GM15510 (cell line): Measurements from ENCODE around the gene ADAMTS19.

Experiments
- POLR2A ChIP-seq: IDR thresholded peaks from 3 replicates; pipeline ENCODE4 v1.6.1; 2011; ENCODE audit warnings: borderline replicate concordance; ENCODE audit not compliant: insufficient read length; ENCODE audit errors: extremely low read depth

The ADAMTS19 gene

DNA sequence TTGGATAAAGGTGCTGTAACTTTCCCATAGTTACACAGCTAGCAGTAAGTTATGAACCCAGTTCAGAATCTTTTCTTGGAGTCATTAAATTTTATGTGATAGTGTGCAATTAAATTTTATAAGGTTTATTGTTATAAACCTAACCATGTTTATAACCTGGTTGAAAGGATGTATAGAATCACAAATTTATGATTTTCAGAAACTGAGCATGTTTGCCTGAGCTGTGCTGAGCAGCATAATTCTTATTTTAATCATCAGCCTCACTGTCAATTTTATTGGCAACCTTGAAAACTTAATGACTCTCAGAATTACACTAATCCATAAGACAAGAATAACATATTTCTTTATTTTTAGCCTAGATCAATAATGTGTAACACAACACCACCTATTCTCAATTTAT lies 46.9 kb downstream of the ADAMTS19 start:
- TF ChIP-seq POLR2A: no peak

DNA sequence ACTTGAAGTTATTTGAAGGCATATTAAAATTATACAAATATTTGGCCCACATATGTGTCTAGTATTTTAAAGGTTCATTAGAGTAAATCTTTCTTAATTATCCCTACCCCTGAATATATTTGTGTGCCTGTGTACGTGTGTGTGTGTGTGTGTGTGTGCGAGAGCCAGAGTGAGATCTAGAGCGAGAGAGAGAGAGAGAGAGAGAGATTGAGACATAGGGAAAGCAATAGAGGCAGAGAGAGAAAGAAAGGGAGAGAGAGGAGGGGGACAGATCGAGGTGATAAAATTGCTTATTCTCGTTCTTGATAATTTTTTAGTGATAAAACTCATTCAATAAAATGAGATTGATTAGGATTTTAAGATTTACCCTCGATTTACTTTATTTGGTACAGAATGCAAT lies 47.4 kb downstream of the ADAMTS19 start:
- no peak for TF ChIP-seq POLR2A

DNA sequence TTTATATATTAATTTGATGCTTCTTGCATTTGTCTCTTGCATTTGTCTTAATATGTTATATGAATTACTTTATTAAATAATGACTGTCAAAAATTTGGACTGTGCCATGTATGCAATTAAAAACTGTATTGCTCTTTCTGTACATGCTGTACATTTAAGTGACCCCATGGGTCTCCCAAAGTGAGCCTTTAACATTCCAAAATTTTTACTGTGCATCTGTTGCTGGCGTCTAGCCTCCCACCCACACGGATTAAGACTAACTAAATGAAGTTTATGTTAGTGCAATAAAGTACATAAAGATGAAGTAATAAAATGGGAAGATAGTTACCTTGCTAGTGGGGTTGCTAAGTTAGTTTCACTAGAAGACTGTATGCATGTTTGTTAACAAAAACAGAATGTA lies 48.5 kb downstream of the ADAMTS19 start:
- no peak for TF ChIP-seq POLR2A

DNA sequence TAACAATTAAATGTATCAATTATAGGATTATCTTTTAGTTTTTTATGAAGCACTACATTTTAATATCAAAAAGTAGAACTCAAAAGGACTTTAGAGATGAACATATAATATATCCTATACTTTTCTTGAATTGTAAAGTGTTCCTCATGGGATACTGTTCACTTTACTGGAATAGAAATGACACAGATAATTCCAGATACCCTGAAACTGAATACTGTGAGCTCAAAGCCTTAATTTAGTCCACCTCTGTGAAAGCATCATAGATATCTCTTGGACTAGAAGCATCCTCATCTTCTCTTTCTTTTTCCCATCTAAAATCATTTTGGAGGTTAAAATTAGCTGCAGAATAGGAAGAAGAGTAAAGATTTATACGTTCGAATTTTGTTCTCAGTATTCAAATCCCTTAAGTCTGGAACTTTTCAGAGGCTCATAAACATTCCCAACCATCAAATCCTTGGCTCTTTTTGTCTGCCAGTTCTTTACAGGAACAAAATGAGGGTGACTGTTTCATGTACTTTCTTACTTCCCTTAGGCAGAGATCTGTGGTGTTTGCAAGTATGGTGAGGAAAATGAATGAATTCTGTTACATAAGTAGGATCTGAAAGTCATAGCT lies 49.4 kb downstream of the ADAMTS19 start:
- TF ChIP-seq POLR2A: no peak

DNA sequence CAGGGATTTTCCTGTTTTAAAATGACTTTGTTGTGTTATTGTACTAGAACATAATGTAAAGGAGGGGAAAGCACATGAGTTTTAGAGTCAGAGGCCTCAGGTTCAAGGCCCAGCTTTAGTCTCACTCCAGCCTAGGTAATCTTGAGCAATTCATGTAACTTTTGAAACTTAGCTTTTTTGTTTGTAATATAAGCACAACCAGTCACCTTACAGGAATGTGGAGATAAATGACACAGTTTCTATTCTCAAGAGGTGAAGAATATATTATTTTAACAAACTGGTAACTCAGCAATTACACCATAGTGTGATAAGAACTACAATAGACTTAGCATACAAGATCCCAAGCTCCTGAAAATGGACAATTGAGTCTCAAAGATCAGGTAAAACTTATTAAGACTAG lies 51.2 kb downstream of the ADAMTS19 start:
- TF ChIP-seq POLR2A: no peak

DNA sequence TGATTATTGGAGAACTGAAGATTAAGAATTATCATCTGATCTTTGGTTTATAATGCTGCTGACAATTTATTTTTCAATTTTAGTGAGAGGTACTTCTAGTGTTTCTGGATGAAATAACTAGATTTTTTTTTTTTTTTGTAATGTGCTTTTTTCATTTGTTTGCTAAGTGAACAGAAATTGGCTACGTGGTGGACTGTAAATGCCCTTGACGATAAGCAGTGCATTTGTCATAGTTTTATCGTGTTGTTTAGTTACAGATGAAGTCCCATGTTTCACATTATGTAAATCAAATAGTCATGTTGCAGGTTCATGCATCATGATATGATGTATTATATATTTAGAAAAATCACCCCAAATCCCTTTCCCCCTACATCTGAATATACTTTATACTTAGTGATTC lies 81.0 kb downstream of the ADAMTS19 start:
- TF ChIP-seq POLR2A: no peak

DNA sequence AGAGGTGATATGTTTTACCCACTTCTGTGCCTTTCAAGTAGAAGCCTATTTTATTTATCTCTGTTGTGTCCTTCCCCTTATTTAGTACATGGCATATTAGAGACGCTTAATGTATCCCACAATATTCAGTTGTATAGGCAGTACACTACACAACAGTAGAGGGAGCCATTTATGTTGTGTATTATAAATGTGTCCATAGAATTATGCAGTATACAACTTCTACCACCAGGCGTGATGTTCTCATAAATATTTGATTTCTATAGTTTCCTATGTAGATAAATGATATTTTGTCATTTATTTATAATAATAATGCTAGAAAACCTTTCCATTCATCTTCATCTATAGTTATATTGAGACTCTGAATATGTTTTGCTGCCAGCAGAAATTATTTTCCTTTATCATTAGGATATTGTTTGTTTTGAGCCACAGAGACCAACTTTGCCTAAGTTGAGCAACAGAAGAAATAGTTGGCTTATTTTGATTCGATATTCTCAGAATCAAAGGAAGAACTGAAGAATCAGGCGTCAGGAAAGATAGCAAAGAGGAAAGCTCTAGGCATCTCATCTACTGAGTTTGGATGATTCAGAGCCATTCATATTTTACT lies 81.7 kb downstream of the ADAMTS19 start:
- TF ChIP-seq POLR2A: no peak

DNA sequence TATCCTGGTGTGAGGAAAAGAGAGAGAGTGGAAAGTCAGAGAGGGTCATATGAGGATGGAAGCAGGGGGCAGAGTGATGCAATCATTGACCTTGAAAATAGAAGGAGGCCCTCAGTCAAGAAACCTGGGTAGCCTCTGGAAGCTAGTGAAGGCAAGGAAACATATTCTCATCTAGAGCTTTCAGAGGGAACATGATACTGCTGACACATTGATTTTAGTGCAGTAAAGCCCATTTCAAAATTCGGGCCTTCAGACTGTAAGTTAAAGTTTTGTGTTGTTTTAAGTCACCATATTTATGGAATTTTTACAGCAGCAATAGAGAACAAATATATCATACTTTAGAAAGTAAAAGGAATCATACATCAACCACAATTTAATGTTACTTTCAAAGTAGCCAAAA lies 87.0 kb downstream of the ADAMTS19 start:
- no peak for TF ChIP-seq POLR2A

DNA sequence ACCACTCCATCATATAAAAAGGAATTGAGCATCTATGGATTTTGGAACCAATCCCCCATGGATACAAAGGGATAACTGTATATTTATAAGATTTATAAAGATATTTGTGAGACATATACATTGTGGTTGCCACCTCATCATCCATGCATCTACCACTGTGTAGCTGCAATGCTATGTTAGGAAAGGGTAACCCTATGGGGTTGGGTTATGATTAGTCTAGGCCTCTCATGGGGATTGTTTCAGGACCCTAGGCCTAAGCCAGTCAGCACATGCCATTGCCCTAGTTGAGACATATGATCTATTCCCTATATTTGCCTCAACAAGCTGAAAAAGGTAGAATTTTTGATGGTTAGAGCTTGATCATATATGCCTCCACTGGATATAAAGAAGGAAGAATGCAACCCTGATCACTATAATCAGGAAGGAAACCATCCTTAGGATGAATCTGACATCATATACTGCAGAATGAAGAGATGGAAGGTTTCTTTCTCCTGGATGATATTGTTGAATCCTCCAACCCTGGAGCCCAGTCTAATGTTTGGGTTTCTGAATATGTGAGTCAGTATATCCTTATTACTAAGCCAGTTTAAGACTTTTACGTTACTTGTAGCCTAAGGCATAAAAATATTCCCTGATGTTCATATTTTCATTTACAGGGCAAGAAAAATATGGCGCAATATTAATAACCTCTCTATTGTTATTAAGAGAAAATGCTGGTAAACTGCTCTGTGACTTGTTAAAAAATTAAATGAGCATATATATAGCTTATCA lies 94.2 kb downstream of the ADAMTS19 start:
- TF ChIP-seq POLR2A: no peak

DNA sequence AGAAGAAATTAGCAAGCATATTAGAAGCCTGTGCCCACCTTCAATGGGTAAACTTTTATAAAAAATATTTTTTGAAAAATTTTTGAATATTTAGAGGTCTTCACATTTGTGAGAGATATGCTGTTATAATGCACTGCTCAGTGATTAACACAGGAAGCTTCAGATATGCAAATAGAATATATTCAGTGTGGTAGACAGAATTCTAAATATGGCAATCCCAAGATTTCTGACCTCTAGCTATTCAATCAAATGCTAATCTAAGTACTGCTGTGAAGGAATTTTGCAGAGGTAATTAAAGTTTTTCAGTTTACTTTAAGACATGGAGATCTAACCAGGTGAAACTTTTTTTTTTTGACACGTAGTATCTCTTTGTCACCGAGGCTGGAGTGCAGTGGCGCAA lies 103.5 kb downstream of the ADAMTS19 start:
- no peak for TF ChIP-seq POLR2A

DNA sequence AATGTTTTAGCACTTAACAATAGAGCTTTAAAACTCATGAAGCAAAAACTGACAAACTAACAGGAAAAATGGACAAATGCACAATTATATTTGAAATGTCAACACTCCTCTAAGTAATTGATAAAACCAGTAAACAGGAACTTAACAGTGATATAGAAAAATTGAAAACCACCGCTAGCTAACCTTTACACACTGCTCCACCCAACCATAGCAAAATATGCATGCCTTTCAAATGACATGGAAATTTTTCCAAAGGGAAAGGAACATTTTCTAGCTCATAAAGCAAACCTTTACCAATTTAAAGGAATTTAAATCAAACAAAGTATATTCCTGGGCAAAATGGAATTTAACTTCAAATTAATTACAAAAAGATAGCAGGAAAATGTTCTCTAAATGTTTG lies 109.2 kb downstream of the ADAMTS19 start:
- no peak for TF ChIP-seq POLR2A

DNA sequence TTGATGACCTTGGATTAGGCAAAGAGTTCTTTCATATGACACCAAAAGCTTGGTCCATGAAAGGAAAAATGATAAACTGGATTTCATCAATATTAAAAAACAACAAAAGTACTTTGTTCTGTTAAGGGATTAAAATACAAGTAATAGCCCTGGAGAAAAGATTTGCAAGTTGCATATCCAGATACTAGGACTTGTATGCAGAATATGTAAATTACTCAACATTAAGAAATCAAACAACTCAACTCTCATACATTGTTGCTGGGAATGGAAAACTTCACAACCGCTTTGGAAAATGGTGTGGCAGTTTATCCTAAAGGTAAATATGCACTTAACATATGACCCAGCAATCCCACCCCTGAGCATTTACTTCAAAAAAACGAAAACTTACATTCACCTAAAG lies 112.0 kb downstream of the ADAMTS19 start:
- no peak for TF ChIP-seq POLR2A

DNA sequence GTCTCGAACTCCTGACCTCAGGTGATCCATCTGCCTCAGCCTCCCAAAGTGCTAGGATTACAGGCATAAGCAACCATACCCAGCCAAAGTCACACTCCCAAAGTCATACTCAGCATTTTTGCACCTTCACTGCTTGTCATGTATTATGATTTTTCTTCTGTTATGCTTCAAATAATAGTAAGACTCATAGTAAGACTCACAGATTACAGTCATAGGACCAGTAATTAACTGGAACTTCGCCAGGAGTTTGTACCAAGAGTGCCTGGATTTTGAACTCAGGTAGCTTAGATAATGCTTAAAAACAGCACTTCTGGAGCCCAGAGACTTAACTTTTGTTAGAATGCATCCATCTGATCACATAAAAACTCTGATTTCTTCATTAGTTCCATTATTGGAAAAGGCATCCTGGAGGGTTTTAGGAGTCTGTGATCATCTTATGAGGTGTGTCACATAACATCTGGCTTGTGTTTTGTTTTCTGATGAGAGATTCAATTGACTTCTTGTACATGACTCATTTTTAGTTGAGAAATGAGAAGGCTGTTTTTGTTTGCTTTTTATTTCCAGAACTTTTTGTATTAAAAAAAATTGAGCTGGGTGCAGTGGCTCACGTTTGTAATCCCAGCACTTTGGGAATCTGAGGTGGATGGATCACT lies 131.5 kb downstream of the ADAMTS19 start:
- TF ChIP-seq POLR2A: no peak

DNA sequence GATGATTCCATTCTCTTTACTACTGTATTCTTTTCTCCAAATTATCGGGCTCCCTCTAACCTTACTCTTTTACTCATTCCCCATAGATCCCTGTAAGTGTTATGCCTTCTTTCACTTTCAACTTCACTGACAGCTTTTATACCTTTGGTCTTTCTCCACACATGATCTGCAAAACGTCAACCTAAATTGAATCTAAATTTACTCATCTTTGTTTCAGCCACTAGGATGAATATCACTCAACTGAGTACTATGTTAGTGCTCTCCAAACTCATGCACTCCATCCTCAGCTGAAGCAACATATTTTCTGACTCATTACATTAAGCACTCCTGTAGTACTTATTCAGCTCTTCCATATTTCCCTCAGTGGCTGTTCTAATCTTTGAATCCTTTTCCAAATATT lies 133.4 kb downstream of the ADAMTS19 start:
- no peak for TF ChIP-seq POLR2A

DNA sequence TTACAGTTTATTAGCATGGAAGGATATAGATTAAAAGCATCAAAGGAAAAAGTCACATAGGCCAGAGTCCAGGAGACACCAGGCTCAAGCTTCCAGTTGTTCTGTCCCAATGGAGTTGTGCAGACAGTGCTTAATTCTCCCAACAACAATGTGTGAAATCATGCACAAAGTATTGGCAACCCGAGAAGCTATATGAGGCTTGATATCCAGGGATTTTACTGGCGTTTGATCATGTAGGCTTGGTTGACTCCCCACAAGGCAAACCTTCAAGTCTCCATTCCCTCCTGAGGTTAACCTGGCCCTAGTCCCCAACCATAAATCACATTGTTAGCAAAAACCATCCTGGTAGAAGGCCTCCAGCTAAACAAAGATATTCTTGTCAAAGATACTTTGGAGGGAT lies 141.5 kb downstream of the ADAMTS19 start:
- no peak for TF ChIP-seq POLR2A
